Endothelial cell of umbilical vein (primary cell): ENCODE data around the gene ACSF3. TPM values are rescaled to one million over a fixed set of nuclear protein-coding genes. Genes with fewer than 3 reads are reported as not detected.

Experiments used
- BruUV-seq: library from RNA; stranded (reverse); fragments of 400-500 nt; replicated peaks from 2 replicates; lab custom pipeline; 2021; lab: Mats Ljungman, UMichigan
- CTCF ChIA-PET: fragments of 300-600, 350-600 bp; sonication (Branson Sonifier 250); formaldehyde crosslinking; loops from one replicate; lab custom pipeline; 2021; ENCODE audit warnings: antibody characterized with exemption, inconsistent platforms; lab: Charles Lee
- POLR2A ChIA-PET: fragments of 300-600, 350-600 bp; sonication (Branson Sonifier 250); formaldehyde crosslinking; loops from one replicate; lab custom pipeline; 2021; ENCODE audit warnings: antibody characterized with exemption, inconsistent platforms; lab: Charles Lee
- DNase-seq: peaks from one replicate; pipeline ENCODE4 v3.0.0-alpha.2; 2011; ENCODE audit warnings: low read depth, low spot score
- FAIRE-seq: peaks from 2 replicates; lab custom pipeline; 2011; peaks lifted over from hg19 to GRCh38; lab: Jason Lieb, UNC
- H2AFZ ChIP-seq: 2 replicates; pipeline ENCODE4 v1.6.0; 2012; ENCODE audit warnings: low read depth, low read length, control low read depth, inconsistent platforms
- H3K27ac ChIP-seq: 2 replicates; pipeline ENCODE4 v1.5.1; 2011; ENCODE audit warnings: low read depth, mild to moderate bottlenecking, control low read depth, low read length, moderate library complexity; ENCODE audit not compliant: insufficient read depth
- H3K27me3 ChIP-seq, 2 experiments: 2 replicates each; pipeline versions ENCODE4 v1.6.0 to v1.6.1; 2011; ENCODE audit warnings: low read length in 2 of 2, mixed read lengths in 1 of 2; ENCODE audit not compliant: control insufficient read depth in 2 of 2, insufficient read depth in 2 of 2
- H3K36me3 ChIP-seq, 2 experiments: 2 replicates in 1 of 2; 3 replicates in 1 of 2; pipeline ENCODE4 v1.5.1; 2011; ENCODE audit warnings: low read length in 2 of 2, mild to moderate bottlenecking in 1 of 2, moderate library complexity in 1 of 2; ENCODE audit not compliant: control insufficient read depth in 2 of 2, insufficient read depth in 2 of 2; ENCODE audit errors: extremely low read depth in 1 of 2
- H3K4me1 ChIP-seq: 3 replicates; pipeline ENCODE4 v1.5.1; 2011; ENCODE audit warnings: mild to moderate bottlenecking, low read length; ENCODE audit not compliant: control insufficient read depth, insufficient read depth; ENCODE audit errors: extremely low read depth
- H3K4me2 ChIP-seq: 2 replicates; pipeline ENCODE4 v1.6.1; 2011; ENCODE audit warnings: low read length, control low read depth, mixed read lengths; ENCODE audit not compliant: insufficient read depth
- H3K4me3 ChIP-seq, 3 experiments: fragments of 200-600 bp in 1 of 3; sonication (generic), shearing (Covaris generic) in 1 of 3; replicated peaks in 1 of 3; 2 replicates each; pipeline ENCODE4 v1.5.1; 2011 to 2016; ENCODE audit warnings: control low read depth in 3 of 3, low read length in 3 of 3, mild to moderate bottlenecking in 2 of 3, inconsistent platforms in 1 of 3, low read depth in 1 of 3, moderate library complexity in 1 of 3; ENCODE audit not compliant: insufficient read depth in 1 of 3
- H3K79me2 ChIP-seq: 2 replicates; pipeline ENCODE4 v1.6.0; 2012; ENCODE audit warnings: low read length, inconsistent platforms; ENCODE audit not compliant: control insufficient read depth, insufficient read depth
- H3K9ac ChIP-seq: replicated peaks from 2 replicates; pipeline ENCODE3; 2011; ENCODE audit warnings: low read length, control low read depth; ENCODE audit not compliant: insufficient read depth; ENCODE audit errors: extremely low read depth
- H3K9me1 ChIP-seq: replicated peaks from 3 replicates; pipeline ENCODE4 v1.6.0; 2011; ENCODE audit warnings: mild to moderate bottlenecking, low read length; ENCODE audit not compliant: control insufficient read depth, insufficient read depth; ENCODE audit errors: extremely low read depth
- H3K9me3 ChIP-seq: replicated peaks from 2 replicates; pipeline ENCODE4 v1.5.1; 2012; ENCODE audit warnings: low read length, inconsistent platforms; ENCODE audit not compliant: control insufficient read depth, insufficient read depth
- H4K20me1 ChIP-seq: replicated peaks from 2 replicates; pipeline ENCODE3; 2011; ENCODE audit warnings: mild to moderate bottlenecking, low read length; ENCODE audit not compliant: control insufficient read depth, insufficient read depth; ENCODE audit errors: extremely low read depth
- CTCF ChIP-seq, 2 donors: IDR thresholded peaks; 1 replicate in 1 of 2; 2 replicates in 1 of 2; pipeline ENCODE4 v1.5.1; 2011; ENCODE audit warnings: low read length in 2 of 2, mild to moderate bottlenecking in 2 of 2, moderate library complexity in 2 of 2, control low read depth in 1 of 2, inconsistent platforms in 1 of 2, low read depth in 1 of 2; ENCODE audit not compliant: insufficient read depth in 1 of 2; ENCODE audit errors: extremely low read depth in 1 of 2
- EZH2 ChIP-seq: IDR thresholded peaks from 2 replicates; pipeline ENCODE4 v1.6.1; 2012; ENCODE audit warnings: borderline replicate concordance, low read depth, mild to moderate bottlenecking, moderate library complexity, low read length, inconsistent platforms; ENCODE audit not compliant: severe bottlenecking
- FOS ChIP-seq: IDR thresholded peaks from 2 replicates; pipeline ENCODE4 v1.6.1; 2011; ENCODE audit warnings: mild to moderate bottlenecking, low read length, moderate library complexity, borderline replicate concordance; ENCODE audit not compliant: insufficient read depth
- GATA2 ChIP-seq: IDR thresholded peaks from 2 replicates; pipeline ENCODE4 v1.7.0; 2011; ENCODE audit warnings: low read depth, mild to moderate bottlenecking, moderate library complexity, mixed read lengths, low read length; ENCODE audit not compliant: insufficient read length, insufficient read depth
- JUN ChIP-seq: IDR thresholded peaks from 2 replicates; pipeline ENCODE4 v1.6.1; 2011; ENCODE audit warnings: borderline replicate concordance, low read depth; ENCODE audit not compliant: insufficient read length, insufficient read depth
- MAX ChIP-seq: IDR thresholded peaks from 2 replicates; pipeline ENCODE4 v1.6.1; 2011; ENCODE audit not compliant: insufficient read depth, insufficient read length
- MYC ChIP-seq: IDR thresholded peaks from one replicate; pipeline ENCODE4 v1.6.1; 2011; ENCODE audit warnings: mild to moderate bottlenecking, low read depth, low read length
- POLR2A ChIP-seq: IDR thresholded peaks from 2 replicates; pipeline ENCODE4 v1.6.1; 2012; ENCODE audit warnings: low read depth, mild to moderate bottlenecking, control low read depth, low read length
- POLR2AphosphoS5 ChIP-seq: IDR thresholded peaks from 2 replicates; pipeline ENCODE4 v1.6.1; 2012; ENCODE audit warnings: low read depth, mild to moderate bottlenecking, control low read depth, low read length, moderate library complexity; ENCODE audit not compliant: insufficient read depth
- dilution Hi-C: fragments of 300-500 bp; cut with MboI; formaldehyde crosslinking; loops from one replicate; pipeline ENCODE4 v1.15.0; 2019; ENCODE audit warnings: low sequenced_read_pairs; ENCODE audit not compliant: extremely low pct_ligation_motif_present
- intact Hi-C: fragments of 100-400 bp; cut with micrococcal nuclease; formaldehyde crosslinking; loops from one replicate; pipeline ENCODE4 v1.10.0; 2022
- polyA plus RNA-seq, 4 experiments: library from polyadenylated mRNA; depleted of rRNA in 3 of 4; stranded (reverse) in 3 of 4; unstranded in 1 of 4; fragments of >200 nt; gene quantifications; 2 replicates each; pipeline versions ENCODE4 v1.2.1 to v1.2.3, GENCODE V29; 2011 to 2012; ENCODE audit warnings: missing spikeins in 1 of 4
- total RNA-seq: library from RNA; stranded (reverse); gene quantifications from 2 replicates; pipeline ENCODE4 v1.2.3, GENCODE V29; 2021

The ACSF3 gene
- total and polyA plus RNA-seq, 2 donors (not counting 3 experiments of a cell fraction or from before 2014, with no cell fraction given), result 18.6 to 33.2 TPM

- DNase-seq (no peak), FAIRE-seq (no peak)
- ChIA-PET POLR2A (no interaction called here), CTCF (no interaction called here)
- Histone ChIP-seq H3K36me3 (peaks cover 0 to 18% of the 10 kb centered on the region in 2 experiments), H3K27me3 (no peaks in the 10 kb centered on the region), H3K79me2 (no peaks in the 10 kb centered on the region), H3K9me3 (no peaks in the 10 kb centered on the region), H3K4me2 (no peak overlapping the region), H3K4me1 (no peaks in the 10 kb centered on the region), H2AFZ (no peak overlapping the region), H3K27ac (no peak overlapping the region), H3K4me3 (no peak overlapping the region), H3K9me1 (no peaks in the 10 kb centered on the region), H4K20me1 (no peaks in the 10 kb centered on the region), H3K9ac (no peak overlapping the region)
- intact Hi-C loops (no loop called here), dilution Hi-C loops (no loop called here)
- BruUV-seq, result no TSS peak
- TF ChIP-seq POLR2AphosphoS5 (no peak), CTCF (IDR thresholded peaks at IDR 0.05; ENCODE audit: extremely low read depth in 1 of 2, insufficient read depth in 1 of 2, low read depth in 1 of 2, low read length in 2 of 2) (no peak), MYC (no peak), GATA2 (no peak), EZH2 (no peak), MAX (no peak), POLR2A (no peak), JUN (no peak), FOS (no peak)
These were observed 26.0 kb downstream of the ACSF3 start for GRCh38 chr16:89119661-89120141.
